ENCODE measurements around the gene AUTS2. TPM values are rescaled to one million over a fixed set of nuclear protein-coding genes. Genes with fewer than 3 reads are reported as not detected.
A peak's percentile ranks its signal among the peaks of the same experiment; 100 is the strongest.

Gene AUTS2
- total RNA-seq, 6 donors from 2014 or later: 38.9 to 151 (median 55.8) TPM

DNA sequence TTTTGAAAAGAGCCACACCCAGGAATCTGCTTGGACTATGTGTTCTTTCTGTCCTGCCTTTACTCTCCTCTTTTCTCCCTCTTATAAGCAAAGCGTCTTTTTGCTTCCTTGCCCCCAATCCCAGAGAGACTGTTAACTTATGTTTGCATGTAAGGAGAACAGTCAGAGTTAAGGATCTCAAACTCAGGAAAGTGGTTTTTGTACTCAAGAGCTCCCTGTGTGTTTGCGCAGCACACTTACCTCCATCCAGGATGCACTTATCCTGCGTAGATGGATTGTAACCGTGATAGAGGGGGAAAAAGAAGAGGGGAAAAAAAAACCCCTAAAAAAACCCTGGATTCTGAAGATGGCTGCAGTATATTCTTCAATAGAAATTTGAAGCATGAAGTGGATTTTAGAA, 228.9 kb downstream of the AUTS2 start:
- no peak for DNase-seq
- ATAC-seq (ENCODE audit: low FRiP score in 2 of 2): peak in 1 of 2 donors; percentile 20
- 69 to 77% methylated on average over 4 of the region's 4 CpGs for WGBS, 2 donors

DNA sequence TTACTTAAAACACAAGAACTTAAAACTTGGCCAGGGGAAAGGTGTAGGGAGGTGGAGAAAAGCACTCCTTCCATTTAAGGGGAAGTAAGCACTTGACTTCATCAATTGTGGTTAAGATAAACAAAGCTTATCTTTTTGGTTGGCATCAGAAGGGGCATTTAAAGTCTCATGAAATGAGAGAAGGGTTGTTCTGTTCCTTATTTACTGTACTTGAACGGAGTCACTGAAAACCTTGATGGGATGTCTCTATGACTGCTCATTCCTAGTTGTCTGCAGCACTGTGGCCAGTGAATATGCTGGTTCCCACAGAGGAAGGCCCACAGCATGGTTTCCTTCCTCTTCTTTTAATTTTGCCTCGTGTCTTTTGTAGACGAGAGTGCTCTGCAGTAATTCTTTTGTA, 229.3 kb downstream of the AUTS2 start:
- H3K27me3 ChIP-seq: no peaks in the 10 kb centered on the region
- H3K36me3 ChIP-seq: no peaks in the 10 kb centered on the region
- ATAC-seq (ENCODE audit: low FRiP score in 2 of 2) (peak in 1 of 2 donors; percentile 19), DNase-seq (no peak)
- WGBS, 2 donors: 18 to 34% methylated on average over 3 of the region's 3 CpGs
- H3K4me1 ChIP-seq: peaks cover 7 to 49% (median 16%) of the 10 kb centered on the region in 4 donors
- TF ChIP-seq POLR2A (IDR thresholded peaks at IDR 0.05) (no peak), EP300 (IDR thresholded peaks at IDR 0.05) (no peak), CTCF (IDR thresholded peaks at IDR 0.05) (no peak), POLR2AphosphoS5 (IDR thresholded peaks at IDR 0.05) (no peak)
- H3K4me3 ChIP-seq: no peak overlapping the region
- H3K27ac ChIP-seq: no peak overlapping the region
- no peaks in the 10 kb centered on the region for H3K9me3 ChIP-seq

More for the DNA sequence above, 228.9 kb downstream of the AUTS2 start:
- no peak overlapping the region for H3K27ac ChIP-seq
- H3K9me3 ChIP-seq: no peaks in the 10 kb centered on the region
- no peaks in the 10 kb centered on the region for H3K36me3 ChIP-seq
- peaks cover 10 to 53% (median 18%) of the 10 kb centered on the region in 4 donors for H3K4me1 ChIP-seq
- no peak overlapping the region for H3K4me3 ChIP-seq
- no peak for TF ChIP-seq CTCF (IDR thresholded peaks at IDR 0.05)
- no peak for TF ChIP-seq POLR2A (IDR thresholded peaks at IDR 0.05)
- TF ChIP-seq POLR2AphosphoS5 (IDR thresholded peaks at IDR 0.05): no peak
- H3K27me3 ChIP-seq: no peaks in the 10 kb centered on the region

DNA sequence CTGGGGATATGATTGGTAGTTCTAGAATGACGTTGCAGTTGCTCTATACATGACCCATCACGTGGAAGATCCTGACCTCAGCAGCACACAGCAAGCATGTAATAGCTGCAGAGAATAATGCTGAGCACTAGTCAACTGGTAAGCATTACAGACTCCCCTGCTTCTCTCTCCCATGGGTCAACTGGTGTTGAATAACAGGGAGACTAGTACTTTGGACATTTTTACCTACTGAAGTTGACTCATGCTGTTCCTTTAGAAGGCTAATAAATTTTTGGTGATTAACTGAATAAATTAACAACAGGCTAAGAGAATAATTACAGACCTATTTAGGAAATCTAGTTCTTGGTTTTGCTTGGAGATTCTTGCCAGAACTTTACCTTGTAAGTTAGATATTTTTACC, 234.1 kb downstream of the AUTS2 start:
- Histone ChIP-seq H3K27ac (no peak overlapping the region), H3K4me3 (no peak overlapping the region), H3K36me3 (no peaks in the 10 kb centered on the region), H3K27me3 (no peaks in the 10 kb centered on the region), H3K9me3 (no peaks in the 10 kb centered on the region), H3K4me1 (peaks cover 0 to 7% (median 0%) of the 10 kb centered on the region in 4 donors)
- no peak for TF ChIP-seq CTCF (IDR thresholded peaks at IDR 0.05)
- no peak for TF ChIP-seq POLR2AphosphoS5 (IDR thresholded peaks at IDR 0.05)
- TF ChIP-seq EP300 (IDR thresholded peaks at IDR 0.05): no peak
- TF ChIP-seq POLR2A (IDR thresholded peaks at IDR 0.05): no peak
- ATAC-seq (ENCODE audit: low FRiP score in 2 of 2) (no peak), DNase-seq (no peak)
- 86 to 90% methylated on average over 2 of the region's 2 CpGs for WGBS, 2 donors

DNA sequence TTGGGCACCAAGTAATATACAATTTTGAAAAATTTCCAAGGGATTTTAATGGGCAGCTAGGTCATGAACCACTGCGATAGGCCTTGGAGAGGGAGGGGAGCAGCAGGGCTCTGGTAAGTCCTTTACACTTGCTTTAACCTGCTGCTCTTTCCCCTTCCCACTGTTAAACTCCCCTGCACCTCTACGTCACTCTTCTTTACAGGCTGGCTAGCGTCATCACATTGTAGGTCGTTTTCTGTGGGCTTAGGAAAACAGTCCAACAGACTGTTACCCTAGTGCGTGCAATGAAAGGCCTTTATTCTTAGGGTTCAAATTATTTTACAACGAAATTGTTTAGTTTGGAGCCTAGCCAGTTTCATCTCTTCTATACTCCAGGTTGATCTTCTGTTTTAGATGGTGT, 235.7 kb downstream of the AUTS2 start:
- DNase-seq (no peak), ATAC-seq (ENCODE audit: low FRiP score in 2 of 2) (no peak)
- H3K36me3 ChIP-seq: no peaks in the 10 kb centered on the region
- TF ChIP-seq POLR2AphosphoS5 (IDR thresholded peaks at IDR 0.05): no peak
- no peak for TF ChIP-seq CTCF (IDR thresholded peaks at IDR 0.05)
- TF ChIP-seq EP300 (IDR thresholded peaks at IDR 0.05): no peak
- no peak for TF ChIP-seq POLR2A (IDR thresholded peaks at IDR 0.05)
- no peaks in the 10 kb centered on the region for H3K9me3 ChIP-seq
- H3K4me1 ChIP-seq: no peaks in the 10 kb centered on the region
- H3K27me3 ChIP-seq: no peaks in the 10 kb centered on the region
- no peak overlapping the region for H3K4me3 ChIP-seq
- WGBS, 2 donors: 83 to 84% methylated on average over 6 of the region's 6 CpGs
- no peak overlapping the region for H3K27ac ChIP-seq

DNA sequence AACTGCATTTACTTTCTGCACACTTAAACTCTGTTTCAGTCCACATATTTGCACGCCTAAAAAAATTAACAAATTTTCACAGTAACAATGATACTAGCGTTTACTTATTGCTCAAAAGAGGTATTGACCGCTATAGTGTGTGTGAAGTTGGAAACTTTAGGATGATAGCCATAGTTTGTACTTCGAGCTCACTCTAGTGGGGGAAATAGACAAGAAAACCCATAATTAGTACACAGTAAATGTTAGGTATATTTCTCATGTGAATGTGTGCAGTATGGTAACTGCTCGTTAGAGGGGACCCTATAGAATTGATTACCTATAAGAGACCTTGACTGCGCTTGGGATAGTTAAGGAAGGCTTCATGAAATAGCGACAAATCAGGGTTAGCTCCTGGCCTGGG, 238.4 kb downstream of the AUTS2 start:
- ATAC-seq (ENCODE audit: low FRiP score in 2 of 2) (no peak), DNase-seq (no peak)
- H3K27ac ChIP-seq: no peak overlapping the region
- no peaks in the 10 kb centered on the region for H3K9me3 ChIP-seq
- WGBS, 2 donors: 90 to 93% methylated on average over 7 of the region's 7 CpGs
- H3K4me1 ChIP-seq: peaks cover 0 to 7% (median 0%) of the 10 kb centered on the region in 4 donors
- H3K4me3 ChIP-seq: no peak overlapping the region
- H3K36me3 ChIP-seq: no peaks in the 10 kb centered on the region
- TF ChIP-seq POLR2A (IDR thresholded peaks at IDR 0.05): no peak
- TF ChIP-seq CTCF (IDR thresholded peaks at IDR 0.05): no peak
- no peak for TF ChIP-seq EP300 (IDR thresholded peaks at IDR 0.05)
- TF ChIP-seq POLR2AphosphoS5 (IDR thresholded peaks at IDR 0.05): no peak
- no peaks in the 10 kb centered on the region for H3K27me3 ChIP-seq
